H1 (cell line): ENCODE measurements around the gene OSBPL2. TPM values are rescaled to one million over a fixed set of nuclear protein-coding genes. Genes with fewer than 3 reads are reported as not detected.
A peak's percentile ranks its signal among the peaks of the same experiment; 100 is the strongest.

Experiments
- CTCF ChIA-PET: fragments of 300-600 bp; sonication (Branson Sonifier 250); formaldehyde crosslinking; loops from one replicate; lab custom pipeline; 2021; ENCODE audit not compliant: partially characterized antibody; lab: Charles Lee
- POLR2A ChIA-PET: fragments of 300-600 bp; sonication (Branson Sonifier 250); formaldehyde crosslinking; loops from one replicate; lab custom pipeline; 2021; ENCODE audit warnings: inconsistent platforms; ENCODE audit not compliant: partially characterized antibody; lab: Charles Lee
- DNase-seq, 2 experiments: peaks; one replicate each; pipeline versions ENCODE4 v3.0.0 to v3.0.0-alpha.2; 2010 to 2022; ENCODE audit warnings: low spot score in 2 of 2, low read depth in 1 of 2, mixed read lengths in 1 of 2
- FAIRE-seq: peaks from 2 replicates; lab custom pipeline; 2011; peaks lifted over from hg19 to GRCh38; lab: Jason Lieb, UNC
- H2AFZ ChIP-seq: 2 replicates; pipeline ENCODE4 v1.8.1; 2012; ENCODE audit warnings: low read length, inconsistent platforms
- H2AK5ac ChIP-seq: 2 replicates; pipeline ENCODE4 v1.6.1; 2013; ENCODE audit warnings: low read depth, low read length
- H2BK120ac ChIP-seq: replicated peaks from 2 replicates; pipeline ENCODE3; 2013; ENCODE audit warnings: low read depth, low read length, inconsistent platforms
- H2BK12ac ChIP-seq: 2 replicates; pipeline ENCODE4 v1.6.1; 2013; ENCODE audit warnings: low read depth, low read length
- H2BK15ac ChIP-seq: 2 replicates; pipeline ENCODE4 v1.6.1; 2013; ENCODE audit warnings: low read length
- H2BK20ac ChIP-seq: 2 replicates; pipeline ENCODE4 v1.6.1; 2013; ENCODE audit warnings: low read length
- H2BK5ac ChIP-seq: 2 replicates; pipeline ENCODE4 v1.6.1; 2013; ENCODE audit warnings: low read depth, low read length
- H3K14ac ChIP-seq: 2 replicates; pipeline ENCODE4 v1.6.1; 2013; ENCODE audit warnings: inconsistent platforms; ENCODE audit not compliant: insufficient read length
- H3K18ac ChIP-seq: 2 replicates; pipeline ENCODE4 v1.6.1; 2013; ENCODE audit warnings: low read length; ENCODE audit errors: extremely low read depth
- H3K23ac ChIP-seq: 2 replicates; pipeline ENCODE4 v1.6.1; 2013; ENCODE audit warnings: inconsistent platforms; ENCODE audit not compliant: insufficient read length
- H3K23me2 ChIP-seq: 2 replicates; pipeline ENCODE4 v1.6.1; 2013; ENCODE audit warnings: low read depth, low read length
- H3K27ac ChIP-seq: 2 replicates; pipeline ENCODE4 v1.6.1; 2011; ENCODE audit warnings: low read depth, low read length, inconsistent platforms
- H3K27me3 ChIP-seq, 4 experiments: replicated peaks in 1 of 4; 1 replicate in 1 of 4; 2 replicates in 3 of 4; pipeline versions ENCODE4 v1.6.1 to v1.8.1; 2011 to 2013; ENCODE audit warnings: low read length in 3 of 4, mild to moderate bottlenecking in 3 of 4, inconsistent platforms in 2 of 4, mixed read lengths in 2 of 4, moderate library complexity in 1 of 4; ENCODE audit not compliant: control insufficient read depth in 3 of 4, insufficient read depth in 3 of 4; ENCODE audit errors: extremely low read depth in 1 of 4
- H3K36me3 ChIP-seq, 4 experiments: 2 replicates each; pipeline versions ENCODE4 v1.6.1 to v1.8.1; 2011 to 2013; ENCODE audit warnings: mild to moderate bottlenecking in 4 of 4, low read length in 3 of 4, moderate library complexity in 2 of 4, control low read depth in 1 of 4, inconsistent platforms in 1 of 4; ENCODE audit not compliant: insufficient read depth in 4 of 4, control insufficient read depth in 2 of 4
- H3K4ac ChIP-seq: replicated peaks from 2 replicates; pipeline ENCODE3; 2013; ENCODE audit warnings: low read length, low read depth, mixed read lengths, inconsistent platforms; ENCODE audit not compliant: insufficient read length
- H3K4me1 ChIP-seq, 4 experiments: replicated peaks in 1 of 4; 1 replicate in 1 of 4; 2 replicates in 3 of 4; pipeline versions ENCODE4 v1.6.1 to v1.8.1; 2011 to 2013; ENCODE audit warnings: low read length in 3 of 4, inconsistent platforms in 2 of 4, mixed read lengths in 1 of 4; ENCODE audit not compliant: insufficient read depth in 4 of 4, control insufficient read depth in 3 of 4
- H3K4me2 ChIP-seq, 2 experiments: 2 replicates each; pipeline versions ENCODE4 v1.6.1 to v1.8.1; 2011 to 2013; ENCODE audit warnings: low read depth in 2 of 2, low read length in 2 of 2, control low read depth in 1 of 2, inconsistent platforms in 1 of 2, mild to moderate bottlenecking in 1 of 2; ENCODE audit not compliant: insufficient read depth in 1 of 2
- H3K4me3 ChIP-seq, 4 experiments: fragments of 200-600, 300-600 bp in 1 of 4; sonication (generic), shearing (Covaris generic), sonication (Bioruptor Twin) in 1 of 4; 2 replicates each; pipeline versions ENCODE4 v1.5.1 to v1.8.1; 2011 to 2016; ENCODE audit warnings: low read length in 4 of 4, low read depth in 3 of 4, control low read depth in 2 of 4, inconsistent platforms in 2 of 4, mild to moderate bottlenecking in 2 of 4, mixed read lengths in 1 of 4, moderate library complexity in 1 of 4; ENCODE audit not compliant: insufficient read depth in 2 of 4; ENCODE audit errors: extremely low read depth in 1 of 4
- H3K56ac ChIP-seq: replicated peaks from 2 replicates; pipeline ENCODE3; 2013; ENCODE audit warnings: low read depth, mild to moderate bottlenecking, mixed read lengths, low read length, inconsistent platforms; ENCODE audit not compliant: insufficient read length
- H3K79me1 ChIP-seq: 2 replicates; pipeline ENCODE4 v1.6.1; 2013; ENCODE audit warnings: low read depth, low read length, control low read depth
- H3K79me2 ChIP-seq, 2 experiments: 2 replicates each; pipeline versions ENCODE4 v1.6.1 to v1.8.1; 2012 to 2013; ENCODE audit warnings: low read length in 2 of 2, mild to moderate bottlenecking in 2 of 2, inconsistent platforms in 1 of 2; ENCODE audit not compliant: insufficient read depth in 2 of 2, control insufficient read depth in 1 of 2
- H3K9ac ChIP-seq, 4 experiments: replicated peaks in 1 of 4; 1 replicate in 1 of 4; 2 replicates in 3 of 4; pipeline versions ENCODE4 v1.6.1 to v1.8.1; 2011 to 2013; ENCODE audit warnings: low read depth in 3 of 4, low read length in 3 of 4, control low read depth in 2 of 4, mild to moderate bottlenecking in 2 of 4, moderate library complexity in 2 of 4, inconsistent platforms in 1 of 4; ENCODE audit errors: extremely low read depth in 1 of 4
- H3K9me3 ChIP-seq, 2 experiments: 2 replicates each; pipeline versions ENCODE4 v1.6.1 to v1.8.1; 2012 to 2013; ENCODE audit warnings: mild to moderate bottlenecking in 2 of 2, moderate library complexity in 2 of 2, control low read depth in 1 of 2, inconsistent platforms in 1 of 2, low read depth in 1 of 2, low read length in 1 of 2, mixed read lengths in 1 of 2; ENCODE audit not compliant: insufficient read depth in 2 of 2
- H4K20me1 ChIP-seq, 2 experiments: replicated peaks in 1 of 2; 2 replicates each; pipeline versions ENCODE3 to v1.8.1; 2011 to 2013; ENCODE audit warnings: inconsistent platforms in 2 of 2, low read length in 2 of 2, mild to moderate bottlenecking in 1 of 2; ENCODE audit not compliant: insufficient read depth in 2 of 2, control insufficient read depth in 1 of 2
- H4K5ac ChIP-seq: 2 replicates; pipeline ENCODE4 v1.6.1; 2013; ENCODE audit warnings: low read length, low read depth, mixed read lengths, inconsistent platforms; ENCODE audit not compliant: insufficient read length
- H4K8ac ChIP-seq: 2 replicates; pipeline ENCODE4 v1.8.0; 2013; ENCODE audit warnings: mild to moderate bottlenecking, moderate library complexity, low read length, inconsistent platforms; ENCODE audit not compliant: insufficient read depth; ENCODE audit errors: extremely low read depth
- H4K91ac ChIP-seq: replicated peaks from 2 replicates; pipeline ENCODE3; 2013; ENCODE audit warnings: low read length, mixed read lengths, inconsistent platforms; ENCODE audit not compliant: insufficient read length
- CBX8 ChIP-seq: fragments of 300-800, 300-1000 bp; sonication (generic); IDR thresholded peaks from 2 replicates; pipeline ENCODE4 v1.7.1; 2016; ENCODE audit warnings: low read depth, low read length, borderline replicate concordance
- CHD1 ChIP-seq: IDR thresholded peaks from 2 replicates; pipeline ENCODE4 v1.6.1; 2012; ENCODE audit warnings: low read depth, low read length, improper control_type of control experiment
- KDM5A ChIP-seq: fragments of 200-600 bp; IDR thresholded peaks from 2 replicates; pipeline ENCODE4 v1.7.1; 2012; ENCODE audit warnings: mild to moderate bottlenecking, low read length, inconsistent platforms, mixed read lengths
- MAFK ChIP-seq: IDR thresholded peaks from 2 replicates; pipeline ENCODE4 v1.6.1; 2012; ENCODE audit warnings: low read depth, mild to moderate bottlenecking, improper control_type of control experiment, low read length
- PHF8 ChIP-seq: fragments of 200-600 bp; sonication (generic); conservative IDR thresholded peaks from 2 replicates; pipeline ENCODE4 v1.7.1; 2012; ENCODE audit warnings: low read depth, mild to moderate bottlenecking, inconsistent platforms, low read length, moderate library complexity
- SP2 ChIP-seq: IDR thresholded peaks from 2 replicates; pipeline ENCODE4 v1.6.1; 2012; ENCODE audit warnings: mild to moderate bottlenecking, low read length, inconsistent platforms
- SP4 ChIP-seq: IDR thresholded peaks from 2 replicates; pipeline ENCODE4 v1.6.1; 2012; ENCODE audit warnings: low read length, inconsistent platforms
- TAF1 ChIP-seq: IDR thresholded peaks from 2 replicates; pipeline ENCODE4 v1.6.1; 2011; ENCODE audit warnings: mild to moderate bottlenecking, low read depth, low read length
- TAF7 ChIP-seq: optimal IDR thresholded peaks from 2 replicates; pipeline ENCODE3; 2011; ENCODE audit warnings: low read depth, mild to moderate bottlenecking, inconsistent platforms, low read length, moderate library complexity, borderline replicate concordance
- TBP ChIP-seq: IDR thresholded peaks from 2 replicates; pipeline ENCODE4 v1.6.1; 2011; ENCODE audit warnings: low read depth, low read length, improper control_type of control experiment
- WGBS, 2 experiments: shearing (Covaris generic) in 1 of 2; methylation state at CpG; one replicate each; pipeline versions ENCODE4 v1.1.6 to v1.1.7; 2013 to 2015; ENCODE audit warnings: low lambda C conversion rate in 2 of 2, mixed read lengths in 2 of 2, inconsistent platforms in 1 of 2, low coverage in 1 of 2, missing lambda C conversion rate in 1 of 2; ENCODE audit not compliant: insufficient replicate concordance in 2 of 2, insufficient coverage in 1 of 2, insufficient read length in 1 of 2; ENCODE audit errors: extremely low coverage in 1 of 2, missing lambda C conversion rate in 1 of 2; 5-methylcytosine and 5-hydroxymethylcytosine counted together
- polyA plus RNA-seq, 7 experiments: library from polyadenylated mRNA; depleted of rRNA in 3 of 7; stranded (reverse) in 5 of 7; unstranded in 2 of 7; fragments of >200 nt in 5 of 7; fragments of 200-250 nt in 2 of 7; gene quantifications; 1 replicate in 5 of 7; 2 replicates in 1 of 7; 4 replicates in 1 of 7; pipeline versions ENCODE4 v1.2.1 to v1.2.3, GENCODE V29; 2011 to 2013; ENCODE audit warnings: missing spikeins in 2 of 7, mixed read lengths in 2 of 7
- total RNA-seq: library from RNA; stranded (reverse); fragmentation: NEBNext Ultra II Directional; extraction: Animal tissue kit (Norgen Biotek cat#: 25700); gene quantifications from 2 replicates; pipeline ENCODE4 v1.2.1, GENCODE V29; 2021

The OSBPL2 gene
- total and polyA plus RNA-seq, 2 of the 8 experiments (the other 6 are each of a cell fraction or from before 2014, with no cell fraction given): 11.7 to 42.4 TPM

DNA sequence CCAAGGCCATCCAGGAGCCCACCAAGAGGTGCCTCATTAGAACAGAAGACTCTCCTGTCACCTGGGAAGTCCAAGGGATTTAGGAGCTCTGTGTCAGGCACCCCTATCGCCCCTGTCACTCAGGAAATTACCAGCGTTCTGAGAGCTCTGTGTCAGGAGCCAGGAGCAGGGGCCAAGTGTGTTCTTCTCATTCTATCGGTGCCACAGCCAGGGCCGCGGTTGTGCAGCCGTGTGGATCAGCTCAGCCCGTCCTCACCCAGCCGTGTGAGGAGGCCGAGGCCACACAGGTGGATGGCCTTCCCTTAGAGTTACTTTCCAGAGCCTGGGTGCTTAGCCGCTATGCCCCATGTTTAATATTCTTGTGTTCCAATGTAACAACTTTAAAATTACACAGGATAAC is 45.7 kb upstream of the OSBPL2 start:
- TF ChIP-seq CHD1 (no peak), TBP (no peak), TAF1 (no peak), KDM5A (no peak), MAFK (no peak), SP2 (no peak), SP4 (no peak), TAF7 (no peak), PHF8 (no peak), CBX8 (no peak)
- H3K56ac ChIP-seq: no peak overlapping the region
- no peak overlapping the region for H3K27ac ChIP-seq
- H3K9me3 ChIP-seq: no peaks in the 10 kb centered on the region
- no peak overlapping the region for H3K23ac ChIP-seq
- peaks cover 0 to 7% of the 10 kb centered on the region in 2 experiments; a peak in 1 of 4 replicates for H3K79me2 ChIP-seq
- no peak overlapping the region for H3K9ac ChIP-seq
- H4K91ac ChIP-seq: no peak overlapping the region
- FAIRE-seq (no peak), DNase-seq (no peak)
- no peak overlapping the region for H3K14ac ChIP-seq
- H2BK20ac ChIP-seq: no peak overlapping the region
- H2BK120ac ChIP-seq: no peak overlapping the region
- no peak overlapping the region for H2BK12ac ChIP-seq
- no peak overlapping the region for H4K5ac ChIP-seq
- H3K36me3 ChIP-seq: peaks cover 0 to under 1% (median 0%) of the 10 kb centered on the region in 4 experiments; a peak in 2 of 8 replicates
- no peak overlapping the region for H2AK5ac ChIP-seq
- POLR2A ChIA-PET: interaction anchor here (0.6 to 0.7 kb wide), 2 partner anchors 45 to 71 kb away, joined by 3 read pairs; partner anchors contain the start of genes LSM14B and OSBPL2
- H3K23me2 ChIP-seq: no peaks in the 10 kb centered on the region
- H2BK5ac ChIP-seq: no peak overlapping the region
- H3K4me3 ChIP-seq: no peak overlapping the region
- H3K4ac ChIP-seq: no peak overlapping the region
- no peaks in the 10 kb centered on the region for H3K79me1 ChIP-seq
- H3K27me3 ChIP-seq: no peaks in the 10 kb centered on the region
- no peak overlapping the region for H3K18ac ChIP-seq
- H3K4me1 ChIP-seq: no peaks in the 10 kb centered on the region
- CTCF ChIA-PET: interaction anchor here (2.7 kb wide), 1 partner anchor 13 kb away, joined by 7 read pairs; no protein-coding TSS in a partner anchor
- no peak overlapping the region for H2BK15ac ChIP-seq
- H4K20me1 ChIP-seq: peaks cover 3 to 5% of the 10 kb centered on the region in 2 experiments
- no peak overlapping the region for H3K4me2 ChIP-seq
- H2AFZ ChIP-seq: no peak overlapping the region
- H4K8ac ChIP-seq: peak overlapping the region; percentile 53; the same call in 1 of the 2 replicates
- 91% methylated on average over 10 of the region's 10 CpGs; no CpG with 5 or more reads in 1 of the 2 experiments for WGBS, 2 experiments
